NK-92 (cell line): ENCODE measurements around the gene DDX55.
"Not testable (repeated sequence)": the region's sequence is repeated elsewhere in the genome, so short reads cannot be mapped to it uniquely, and the experiment has no call there.

Experiments used
- DNase-seq: peaks from one replicate; lab custom pipeline; 2025; ENCODE audit not compliant: unreplicated experiment; lab: John Stamatoyannopoulos, UW

The DDX55 gene

GRCh38 chr12:123601602-123602489, at the start of gene DDX55:
TSS of gene DDX55 (plus strand) at chr12:123602099. CDS start at chr12:123602149, 50 bp downstream.
- no peak for DNase-seq

- DNase-seq: not testable (repeated sequence)
Measured at GRCh38 chr12:123554136-123554535, 47.8 kb upstream of the DDX55 start.

- DNase-seq: not testable (repeated sequence)
Measured at GRCh38 chr12:123554843-123555242, 47.1 kb upstream of the DDX55 start.

- DNase-seq: not testable (repeated sequence)
Measured at GRCh38 chr12:123558487-123558886, 43.4 kb upstream of the DDX55 start.

- no peak for DNase-seq
Measured at GRCh38 chr12:123559468-123559867, 42.4 kb upstream of the DDX55 start.

- DNase-seq: no peak
Measured at GRCh38 chr12:123571343-123571813, 30.5 kb upstream of the DDX55 start.

GRCh38 chr12:123572391-123572790, 29.5 kb upstream of the DDX55 start:
- no peak for DNase-seq

- DNase-seq: no peak
Measured at GRCh38 chr12:123573870-123574269, 28.0 kb upstream of the DDX55 start.

GRCh38 chr12:123576611-123577010, 25.3 kb upstream of the DDX55 start:
- DNase-seq: no peak

- DNase-seq: no peak
Measured at GRCh38 chr12:123578243-123578642, 23.7 kb upstream of the DDX55 start.

GRCh38 chr12:123578829-123579228, 23.1 kb upstream of the DDX55 start:
- not testable (repeated sequence) for DNase-seq

GRCh38 chr12:123580772-123581171, 21.1 kb upstream of the DDX55 start:
- DNase-seq: no peak

- DNase-seq: no peak
Measured at GRCh38 chr12:123591702-123592481, 10.0 kb upstream of the DDX55 start.

GRCh38 chr12:123595729-123596128, 6.2 kb upstream of the DDX55 start:
- DNase-seq: no peak

GRCh38 chr12:123597100-123597499, 4.8 kb upstream of the DDX55 start:
- DNase-seq: no peak

- no peak for DNase-seq
Measured at GRCh38 chr12:123598522-123598921, 3.4 kb upstream of the DDX55 start.

GRCh38 chr12:123599310-123599709, 2.6 kb upstream of the DDX55 start:
- no peak for DNase-seq

- no peak for DNase-seq
Measured at GRCh38 chr12:123599721-123600120, 2.2 kb upstream of the DDX55 start.

- DNase-seq: no peak
Measured at GRCh38 chr12:123602651-123603195, 824 bp downstream of the DDX55 start.

GRCh38 chr12:123603495-123603894, 1.6 kb downstream of the DDX55 start:
- not testable (repeated sequence) for DNase-seq

- no peak for DNase-seq
Measured at GRCh38 chr12:123607756-123608155, 5.9 kb downstream of the DDX55 start.

GRCh38 chr12:123608182-123608581, 6.3 kb downstream of the DDX55 start:
- DNase-seq: no peak
